Astrocyte of the cerebellum (primary cell): ENCODE measurements around the gene STARD13.

ENCODE experiments used
- DNase-seq: peaks from one replicate; pipeline ENCODE4 v3.0.0-alpha.2; 2011; ENCODE audit warnings: low read depth
- H3K4me3 ChIP-seq: 2 replicates; pipeline ENCODE4 v1.5.1; 2011; ENCODE audit warnings: mild to moderate bottlenecking, low read depth, low read length, moderate library complexity
- CTCF ChIP-seq: IDR thresholded peaks from 2 replicates; pipeline ENCODE4 v1.5.1; 2012; ENCODE audit warnings: low read length, low read depth, moderate library complexity, mild to moderate bottlenecking; ENCODE audit errors: missing control alignments
- in situ Hi-C: cut with HindIII; loops from 2 replicates; pipeline ENCODE4 v1.10.0; 2017; ENCODE audit warnings: low sequenced_read_pairs

The STARD13 gene

GRCh38 chr13:33128134-33128533 is 157.4 kb downstream of the STARD13 start:
- in situ Hi-C loops: no loop called here
- H3K4me3 ChIP-seq: no peak overlapping the region
- TF ChIP-seq CTCF: no peak
- DNase-seq: no peak

GRCh38 chr13:33127009-33127551 is 158.5 kb downstream of the STARD13 start:
- H3K4me3 ChIP-seq: no peak overlapping the region
- in situ Hi-C loops: no loop called here
- TF ChIP-seq CTCF: no peak
- no peak for DNase-seq

- H3K4me3 ChIP-seq: no peak overlapping the region
- TF ChIP-seq CTCF: no peak
- in situ Hi-C loops: no loop called here
- DNase-seq: peak; percentile 92
These were observed 159.6 kb downstream of the STARD13 start for GRCh38 chr13:33125821-33126570.

- DNase-seq: no peak
- no peak overlapping the region for H3K4me3 ChIP-seq
- no peak for TF ChIP-seq CTCF
- in situ Hi-C loops: no loop called here
These were observed 162.3 kb downstream of the STARD13 start for GRCh38 chr13:33123066-33123859.

- no peak overlapping the region for H3K4me3 ChIP-seq
- TF ChIP-seq CTCF: no peak
- in situ Hi-C loops: no loop called here
- DNase-seq: peak; percentile 54
These were observed 165.6 kb downstream of the STARD13 start for GRCh38 chr13:33119856-33120543.
